Activated CD8-positive, alpha-beta memory T cell treated with anti-CD3 and anti-CD28 coated beads, Interleukin-2, amount 50 U/mL, for 24 hours (primary cell): ENCODE data around the gene ROR1.
"Not testable (repeated sequence)": the region's sequence is repeated elsewhere in the genome, so short reads cannot be mapped to it uniquely, and the experiment has no call there.

ENCODE experiments used
- DNase-seq: peaks from one replicate; pipeline ENCODE4 v3.0.0-alpha.2; 2020; ENCODE audit errors: extremely low read depth

The ROR1 gene

GRCh38 chr1:63822540-63822939 is 48.7 kb downstream of the ROR1 start:
- DNase-seq = no peak

GRCh38 chr1:63824451-63824850 is 50.6 kb downstream of the ROR1 start:
- DNase-seq = no peak

GRCh38 chr1:63825111-63825510 is 51.3 kb downstream of the ROR1 start:
- no peak for DNase-seq

GRCh38 chr1:63826246-63826861 is 52.5 kb downstream of the ROR1 start:
- DNase-seq = not testable (repeated sequence)

- DNase-seq = no peak
These were observed 53.8 kb downstream of the ROR1 start for GRCh38 chr1:63827411-63828321.

- no peak for DNase-seq
These were observed 54.7 kb downstream of the ROR1 start for GRCh38 chr1:63828322-63829044.

GRCh38 chr1:63829349-63830327 is 55.8 kb downstream of the ROR1 start:
- no peak for DNase-seq

GRCh38 chr1:63831409-63831808 is 57.6 kb downstream of the ROR1 start:
- no peak for DNase-seq

GRCh38 chr1:63833363-63834119 is 59.7 kb downstream of the ROR1 start:
- no peak for DNase-seq

- no peak for DNase-seq
These were observed 61.3 kb downstream of the ROR1 start for GRCh38 chr1:63835128-63835527.

GRCh38 chr1:63836374-63836773 is 62.6 kb downstream of the ROR1 start:
- no peak for DNase-seq

GRCh38 chr1:63836830-63837229 is 63.0 kb downstream of the ROR1 start:
- DNase-seq = no peak

GRCh38 chr1:63843010-63843409 is 69.2 kb downstream of the ROR1 start:
- no peak for DNase-seq

- no peak for DNase-seq
These were observed 70.1 kb downstream of the ROR1 start for GRCh38 chr1:63843884-63844283.

GRCh38 chr1:63845346-63845745 is 71.5 kb downstream of the ROR1 start:
- DNase-seq = no peak

- no peak for DNase-seq
These were observed 73.6 kb downstream of the ROR1 start for GRCh38 chr1:63847308-63847910.

GRCh38 chr1:63848733-63849132 is 74.9 kb downstream of the ROR1 start:
- no peak for DNase-seq

GRCh38 chr1:63849149-63849548 is 75.3 kb downstream of the ROR1 start:
- no peak for DNase-seq

GRCh38 chr1:63854091-63854490 is 80.3 kb downstream of the ROR1 start:
- DNase-seq = no peak

- DNase-seq = no peak
These were observed 82.1 kb downstream of the ROR1 start for GRCh38 chr1:63855942-63856341.
